ENCODE data around the gene SPEG. TPM values are rescaled to one million over a fixed set of nuclear protein-coding genes. Genes with fewer than 3 reads are reported as not detected.
A peak's percentile ranks its signal among the peaks of the same experiment; 100 is the strongest.

SPEG gene
- total and polyA plus RNA-seq, 2 of the 13 experiments (the other 11 are each of a cell fraction or from before 2014, with no cell fraction given) = 0.18 to 0.24 TPM

DNA sequence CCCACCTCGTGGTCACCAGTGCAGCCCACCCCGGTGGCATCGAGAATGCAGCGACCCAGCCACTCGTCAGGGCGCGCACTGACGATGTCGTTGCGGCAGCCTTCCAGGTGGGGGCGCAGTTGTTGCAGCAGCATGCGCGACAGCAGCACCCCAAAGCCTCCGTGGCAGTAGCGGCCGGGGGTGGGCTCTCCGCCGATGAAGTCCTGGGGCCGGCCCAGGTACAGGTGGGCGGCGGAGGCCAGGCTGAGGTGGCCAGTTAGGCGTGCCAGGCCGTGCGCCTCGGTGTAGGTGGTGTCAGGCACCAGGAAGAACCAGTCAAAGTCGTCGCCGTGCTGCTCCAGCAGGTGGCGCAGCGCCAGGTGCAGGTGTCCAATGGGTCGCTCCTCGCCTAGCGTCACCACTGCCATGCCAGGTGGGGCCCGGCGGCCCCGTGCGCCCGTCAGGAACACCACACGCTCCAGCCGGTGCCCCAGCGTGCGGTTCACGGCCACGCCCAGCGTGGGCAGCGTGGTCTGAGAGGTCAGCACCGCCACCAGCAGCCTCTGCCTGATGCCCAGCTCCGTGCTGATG is 107.1 kb downstream of the SPEG start (continued):
- TF ChIP-seq SNAPC2 (CRISPR knock-in tag; IDR thresholded peaks at IDR 0.05) (no peak), SALL2 (CRISPR knock-in tag; IDR thresholded peaks at IDR 0.05) (peak; percentile 82), HDAC6 (IDR thresholded peaks at IDR 0.05; ENCODE audit: low read depth, low read length) (no peak), HOXA5 (CRISPR knock-in tag; IDR thresholded peaks at IDR 0.05) (peak; percentile 70; the same call in 1 of the 2 replicates), ZNF740 (CRISPR knock-in tag; IDR thresholded peaks at IDR 0.05) (peak; percentile 61), ZNF781 (CRISPR knock-in tag; IDR thresholded peaks at IDR 0.05; ENCODE audit: borderline replicate concordance, not compliant biosample characterization) (no peak), ETV5 (CRISPR knock-in tag; IDR thresholded peaks at IDR 0.05; ENCODE audit: borderline replicate concordance) (peak; percentile 39; the same call in 1 of the 2 replicates), NKX3-1 (CRISPR knock-in tag; IDR thresholded peaks at IDR 0.05) (no peak), SRF (IDR thresholded peaks at IDR 0.05; ENCODE audit: low read depth, low read length) (no peak), ZNF556 (CRISPR knock-in tag; IDR thresholded peaks at IDR 0.05; ENCODE audit: borderline replicate concordance) (peak; percentile 98), MAFG (CRISPR knock-in tag; IDR thresholded peaks at IDR 0.05) (no peak), ZNF605 (CRISPR knock-in tag; IDR thresholded peaks at IDR 0.05) (no peak), ZNF569 (CRISPR knock-in tag; IDR thresholded peaks at IDR 0.05; ENCODE audit: borderline replicate concordance) (0 out of 2 replicates have a peak, but pooled peaks have one; percentile 24), REPIN1 (CRISPR knock-in tag; IDR thresholded peaks at IDR 0.05; ENCODE audit: borderline replicate concordance, low read depth) (peak; percentile 71; the same call in 1 of the 2 replicates), PRDM15 (CRISPR knock-in tag; IDR thresholded peaks at IDR 0.05) (no peak), RBM22 (optimal IDR thresholded peaks at IDR 0.05; ENCODE audit: low read length) (no peak), YY1 (IDR thresholded peaks at IDR 0.05; ENCODE audit: insufficient read depth, insufficient replicate concordance, low read depth, low read length) (peak; percentile 71), PRDM4 (CRISPR knock-in tag; IDR thresholded peaks at IDR 0.05; ENCODE audit: borderline replicate concordance) (no peak), MTA3 (CRISPR knock-in tag; IDR thresholded peaks at IDR 0.05) (no peak)
- TF ChIP-seq, protein P1, sequence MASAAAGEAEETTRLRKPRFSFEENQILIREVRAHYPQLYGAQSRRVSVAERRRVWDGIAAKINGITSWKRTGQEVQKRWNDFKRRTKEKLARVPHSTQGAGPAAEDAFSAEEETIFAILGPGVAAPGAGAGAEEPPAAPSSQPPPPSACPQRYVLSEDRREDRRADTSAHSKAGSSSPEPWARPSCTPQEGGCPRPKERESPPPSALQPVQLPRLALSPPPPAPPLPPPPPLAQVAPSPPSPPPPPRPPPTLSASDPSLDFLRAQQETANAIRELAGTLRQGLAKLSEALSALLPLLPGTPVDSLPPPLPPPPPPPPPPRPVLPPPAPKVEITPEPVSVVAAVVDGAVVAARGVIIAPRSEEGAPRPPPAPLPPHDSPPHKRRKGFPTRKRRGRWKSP (CRISPR knock-in tag; IDR thresholded peaks at IDR 0.05) = peak; percentile 88
- TF ChIP-seq, protein P2, sequence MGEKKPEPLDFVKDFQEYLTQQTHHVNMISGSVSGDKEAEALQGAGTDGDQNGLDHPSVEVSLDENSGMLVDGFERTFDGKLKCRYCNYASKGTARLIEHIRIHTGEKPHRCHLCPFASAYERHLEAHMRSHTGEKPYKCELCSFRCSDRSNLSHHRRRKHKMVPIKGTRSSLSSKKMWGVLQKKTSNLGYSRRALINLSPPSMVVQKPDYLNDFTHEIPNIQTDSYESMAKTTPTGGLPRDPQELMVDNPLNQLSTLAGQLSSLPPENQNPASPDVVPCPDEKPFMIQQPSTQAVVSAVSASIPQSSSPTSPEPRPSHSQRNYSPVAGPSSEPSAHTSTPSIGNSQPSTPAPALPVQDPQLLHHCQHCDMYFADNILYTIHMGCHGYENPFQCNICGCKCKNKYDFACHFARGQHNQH (CRISPR knock-in tag; IDR thresholded peaks at IDR 0.05) = no peak; the same call in 1 of the 2 replicates
